Measurements from ENCODE around the gene SLC39A9. TPM values are rescaled to one million over a fixed set of nuclear protein-coding genes. Genes with fewer than 3 reads are reported as not detected.

SLC39A9 gene
- total RNA-seq, 2 donors from 2014 or later: 79.7 to 83.1 TPM

- no peak overlapping the region for H3K27ac ChIP-seq
- H3K4me1 ChIP-seq: no peaks in the 10 kb centered on the region
- DNase-seq: no peak
- TF ChIP-seq CTCF (IDR thresholded peaks at IDR 0.05): no peak
- no peaks in the 10 kb centered on the region for H3K36me3 ChIP-seq
- H3K9me3 ChIP-seq: no peaks in the 10 kb centered on the region
- H3K9ac ChIP-seq (ENCODE audit: low read depth in 2 of 2, low read length in 2 of 2): no peak overlapping the region
- no peaks in the 10 kb centered on the region for H3K27me3 ChIP-seq
- intact Hi-C loops (cut with DNase I): no loop called here
- no peak overlapping the region for H3K4me3 ChIP-seq
Observed at GRCh38 chr14:69357544-69358200, 40.8 kb upstream of the SLC39A9 start.

GRCh38 chr14:69358233-69358963 lies 40.1 kb upstream of the SLC39A9 start:
- H3K4me3 ChIP-seq: no peak overlapping the region
- no peak for TF ChIP-seq CTCF (IDR thresholded peaks at IDR 0.05)
- no peaks in the 10 kb centered on the region for H3K4me1 ChIP-seq
- intact Hi-C loops (cut with DNase I): no loop called here
- H3K9me3 ChIP-seq: no peaks in the 10 kb centered on the region
- DNase-seq: no peak
- H3K36me3 ChIP-seq: no peaks in the 10 kb centered on the region
- H3K27ac ChIP-seq: no peak overlapping the region
- no peaks in the 10 kb centered on the region for H3K27me3 ChIP-seq
- H3K9ac ChIP-seq (ENCODE audit: low read depth in 2 of 2, low read length in 2 of 2): no peak overlapping the region

GRCh38 chr14:69358966-69359365 lies 39.5 kb upstream of the SLC39A9 start:
- Histone ChIP-seq H3K9ac (ENCODE audit: low read depth in 2 of 2, low read length in 2 of 2) (no peak overlapping the region), H3K4me1 (no peaks in the 10 kb centered on the region), H3K4me3 (no peak overlapping the region), H3K36me3 (no peaks in the 10 kb centered on the region), H3K9me3 (no peaks in the 10 kb centered on the region), H3K27me3 (no peaks in the 10 kb centered on the region), H3K27ac (no peak overlapping the region)
- intact Hi-C loops (cut with DNase I): no loop called here
- no peak for TF ChIP-seq CTCF (IDR thresholded peaks at IDR 0.05)
- DNase-seq: no peak

- intact Hi-C loops (cut with DNase I): no loop called here
Observed at GRCh38 chr14:69360438-69361108, 37.9 kb upstream of the SLC39A9 start.

More at GRCh38 chr14:69360438-69361108, 37.9 kb upstream of the SLC39A9 start:
- no peak overlapping the region for H3K9ac ChIP-seq (ENCODE audit: low read depth in 2 of 2, low read length in 2 of 2)
- H3K9me3 ChIP-seq: no peaks in the 10 kb centered on the region
- no peak overlapping the region for H3K27ac ChIP-seq
- no peak overlapping the region for H3K4me3 ChIP-seq
- H3K36me3 ChIP-seq: no peaks in the 10 kb centered on the region
- TF ChIP-seq CTCF (IDR thresholded peaks at IDR 0.05): no peak
- DNase-seq: no peak
- no peaks in the 10 kb centered on the region for H3K4me1 ChIP-seq
- no peaks in the 10 kb centered on the region for H3K27me3 ChIP-seq

Data from colonic mucosa (tissue), 4 donors.